Stimulated activated CD8-positive, alpha-beta memory T cell treated with anti-CD3 and anti-CD28 coated beads, Interleukin-12 subunit alpha, Interleukin-12 subunit beta, amount 100 ng/mL, for 1 hour (primary cell): ENCODE results near the gene IWS1.
"Not testable (repeated sequence)": the region's sequence is repeated elsewhere in the genome, so short reads cannot be mapped to it uniquely, and the experiment has no call there.

Source experiments
- DNase-seq: peaks from one replicate; pipeline ENCODE4 v3.0.0-alpha.2; 2020; ENCODE audit warnings: low read depth

IWS1 gene

DNA sequence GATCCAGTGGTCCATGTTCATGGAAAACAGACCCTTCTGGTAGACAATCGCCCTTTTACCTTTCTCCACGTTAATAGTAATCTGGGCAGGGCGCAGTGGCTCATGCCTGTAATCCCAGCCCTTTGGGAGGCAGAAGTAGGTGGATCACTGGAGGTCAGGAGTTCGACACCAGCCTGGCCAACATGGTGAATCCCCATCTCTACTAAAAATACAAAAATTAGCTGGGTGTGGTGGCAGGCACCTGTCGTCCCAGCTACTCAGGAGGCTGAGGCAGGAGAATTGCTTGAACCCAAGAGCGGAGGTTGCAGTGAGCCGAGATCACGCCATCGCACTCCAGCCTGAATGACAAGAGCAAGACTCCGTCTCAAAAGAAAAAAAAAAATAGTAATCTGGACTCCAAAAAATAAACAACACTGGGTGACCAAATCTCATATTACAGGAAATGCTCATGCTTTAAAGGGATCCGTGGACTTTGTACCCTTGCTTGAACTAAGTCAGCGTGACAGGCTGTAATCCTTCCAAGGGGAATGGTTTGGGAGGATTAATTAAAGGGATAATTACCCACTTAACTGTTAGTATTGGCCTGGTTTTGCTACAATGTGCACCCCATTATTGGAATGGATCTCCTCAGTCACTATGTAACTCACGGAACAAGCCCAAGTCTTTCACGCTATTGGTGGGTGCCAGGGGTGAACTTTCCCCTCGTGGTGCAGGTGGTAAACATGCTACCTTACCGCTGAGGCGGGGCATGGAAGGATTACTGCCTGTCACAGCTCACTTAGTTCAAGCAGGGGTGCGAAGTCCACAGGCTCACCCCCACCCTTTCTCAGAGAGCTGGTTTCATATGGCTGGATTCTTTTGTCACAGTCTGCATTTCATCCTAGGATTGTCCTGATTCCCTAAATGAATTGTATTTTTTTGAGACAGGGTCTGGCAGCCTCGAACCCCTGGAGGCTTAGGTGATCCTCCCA lies 71.4 kb downstream of the IWS1 start:
- no peak for DNase-seq

GRCh38 chr2:127453392-127454171 lies 72.7 kb downstream of the IWS1 start:
- DNase-seq = no peak

- no peak for DNase-seq
Observed at GRCh38 chr2:127453013-127453391, 73.3 kb downstream of the IWS1 start.

DNA sequence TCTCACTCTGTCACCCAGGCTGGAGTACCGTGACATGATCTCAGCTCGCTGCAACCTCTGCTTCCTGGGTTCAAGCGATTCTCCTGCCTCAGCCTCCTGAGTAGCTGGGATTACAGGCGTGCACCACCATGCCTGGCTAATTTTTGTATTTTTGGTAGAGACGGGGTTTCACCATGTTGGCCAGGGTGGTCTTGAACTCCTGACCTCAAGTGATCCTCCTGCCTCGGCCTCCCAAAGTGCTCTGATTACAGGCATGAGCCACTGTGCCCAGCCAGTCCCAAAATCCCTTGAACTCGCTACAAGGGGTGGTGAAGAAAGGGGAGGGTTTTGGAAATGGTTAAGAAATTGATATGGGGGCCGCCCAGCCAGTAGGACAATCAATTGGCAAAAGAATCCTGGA lies 73.9 kb downstream of the IWS1 start:
- not testable (repeated sequence) for DNase-seq

GRCh38 chr2:127451981-127452380 lies 74.3 kb downstream of the IWS1 start:
- DNase-seq = no peak

DNA sequence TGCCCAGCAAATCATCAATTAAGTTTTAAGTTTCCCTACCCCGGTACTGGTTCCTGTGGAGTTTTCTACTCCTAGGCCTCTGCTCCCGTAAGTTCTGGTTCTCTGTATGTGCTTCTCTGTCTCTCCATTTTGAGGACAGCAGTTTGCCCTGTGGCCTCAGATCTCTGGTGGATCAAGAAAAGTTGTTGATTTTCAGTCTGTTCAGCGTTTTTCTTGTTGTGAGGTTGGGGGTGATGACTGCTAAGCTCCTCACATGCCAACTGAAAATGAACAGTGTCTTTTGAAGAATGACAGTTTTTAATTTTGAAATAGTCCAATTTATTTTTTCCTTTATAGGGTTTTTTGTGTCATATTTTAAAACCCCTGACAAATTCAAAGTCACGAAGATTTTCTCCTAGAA lies 76.4 kb downstream of the IWS1 start:
- DNase-seq = no peak

DNA sequence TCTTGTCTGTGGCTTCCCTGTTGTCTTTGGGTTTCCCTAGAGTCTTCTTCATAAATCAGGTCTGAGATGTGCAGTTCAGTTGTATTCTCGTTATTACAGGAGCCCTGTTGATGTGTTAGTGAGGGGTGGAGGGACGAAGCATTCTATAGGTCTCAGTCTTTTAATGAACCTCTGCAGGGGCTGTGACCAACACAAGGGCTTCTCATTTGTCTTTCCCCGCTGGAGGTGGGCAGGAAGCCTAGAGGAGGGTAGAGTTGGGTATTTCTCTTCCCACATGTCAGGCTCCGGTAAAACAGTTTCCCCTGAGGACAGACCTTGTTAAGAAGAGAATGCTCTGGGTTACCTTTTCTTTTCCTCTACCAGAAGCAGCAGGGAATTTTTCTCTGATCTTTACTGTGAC lies 76.9 kb downstream of the IWS1 start:
- DNase-seq = no peak

GRCh38 chr2:127448526-127448925 lies 77.8 kb downstream of the IWS1 start:
- DNase-seq = no peak

DNA sequence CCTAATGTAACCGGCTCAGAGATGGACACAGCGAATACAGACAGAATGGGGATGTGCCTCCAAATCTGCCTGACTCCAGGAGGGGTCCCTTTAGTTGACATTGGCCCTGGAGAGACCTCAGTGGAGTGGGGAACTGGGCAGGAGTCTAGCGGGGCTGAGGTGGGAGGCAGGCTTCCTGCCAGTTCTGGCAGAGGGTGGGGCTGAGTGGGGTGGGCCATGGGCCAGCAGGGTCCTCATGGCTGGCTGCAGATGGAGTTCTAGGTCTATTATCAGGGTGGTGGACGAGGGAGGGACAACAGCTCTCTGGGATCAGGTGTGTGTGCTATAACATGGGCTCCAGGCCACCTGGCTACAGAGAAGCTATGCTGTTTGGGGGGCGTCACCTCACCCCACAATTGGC lies 86.9 kb downstream of the IWS1 start:
- no peak for DNase-seq

DNA sequence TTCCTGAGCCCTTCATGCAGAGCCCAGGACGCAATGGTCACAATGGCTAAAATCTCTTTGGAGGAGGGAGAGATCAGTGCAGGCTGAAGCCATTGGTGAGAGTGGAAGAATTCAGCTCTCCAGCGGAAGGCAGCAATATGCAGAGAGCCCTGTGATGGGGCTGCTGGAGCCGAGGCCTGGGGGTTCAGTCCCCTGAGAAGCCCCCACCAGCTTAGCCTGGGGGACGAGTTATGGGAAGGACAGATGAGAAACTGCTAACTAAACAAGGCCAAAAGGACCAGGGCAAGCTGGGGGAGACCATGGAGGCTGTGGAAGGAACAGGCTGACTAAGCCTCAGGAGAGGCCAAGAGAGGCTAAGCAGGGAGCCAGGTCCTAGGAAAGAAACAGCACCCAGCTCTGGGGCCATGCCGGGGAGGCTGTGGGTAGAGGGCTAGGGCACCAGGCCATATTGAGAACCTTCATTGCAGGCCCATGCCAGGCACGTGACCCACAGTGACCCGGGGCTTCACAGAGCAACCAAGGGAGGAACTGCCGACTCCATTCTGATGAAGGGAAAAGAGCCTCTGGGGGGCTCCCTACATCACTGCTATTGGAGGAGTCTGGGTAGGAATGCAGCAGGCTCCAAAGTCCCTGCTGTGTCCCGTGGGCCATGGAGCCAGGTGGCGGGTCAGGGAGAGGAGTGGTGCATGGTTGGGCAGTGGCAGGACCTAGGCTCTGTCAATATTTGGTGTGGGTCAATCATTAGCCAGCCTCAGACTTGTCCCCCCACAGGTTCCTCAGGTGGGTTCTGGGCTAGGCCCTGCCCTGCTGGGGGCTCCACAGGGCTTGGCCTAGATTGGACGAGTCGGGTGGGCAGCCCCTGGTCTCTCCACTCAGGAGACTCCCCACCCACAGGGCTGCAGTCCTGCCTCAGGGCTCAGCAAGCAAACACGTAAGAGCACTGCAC lies 88.2 kb downstream of the IWS1 start:
- no peak for DNase-seq

DNA sequence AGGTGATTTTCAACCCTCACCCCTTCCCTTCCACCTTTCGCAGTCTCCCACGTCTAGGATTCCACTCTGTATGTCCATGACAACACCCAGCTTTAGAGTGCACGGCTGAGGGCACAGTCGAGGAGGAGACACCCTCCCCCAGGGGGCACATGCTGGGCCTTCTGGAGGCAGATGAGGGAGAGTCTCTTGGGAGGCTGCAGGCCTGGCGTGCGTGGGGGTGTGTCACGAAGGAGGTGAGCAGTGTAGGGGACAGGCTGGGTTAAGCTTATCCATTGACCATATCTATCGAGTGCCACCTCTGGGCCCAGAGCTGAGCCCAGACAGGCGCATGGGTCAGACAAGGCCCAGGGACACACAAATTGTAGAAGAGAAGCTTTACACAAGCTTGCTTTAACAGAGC lies 89.2 kb downstream of the IWS1 start:
- DNase-seq = no peak

DNA sequence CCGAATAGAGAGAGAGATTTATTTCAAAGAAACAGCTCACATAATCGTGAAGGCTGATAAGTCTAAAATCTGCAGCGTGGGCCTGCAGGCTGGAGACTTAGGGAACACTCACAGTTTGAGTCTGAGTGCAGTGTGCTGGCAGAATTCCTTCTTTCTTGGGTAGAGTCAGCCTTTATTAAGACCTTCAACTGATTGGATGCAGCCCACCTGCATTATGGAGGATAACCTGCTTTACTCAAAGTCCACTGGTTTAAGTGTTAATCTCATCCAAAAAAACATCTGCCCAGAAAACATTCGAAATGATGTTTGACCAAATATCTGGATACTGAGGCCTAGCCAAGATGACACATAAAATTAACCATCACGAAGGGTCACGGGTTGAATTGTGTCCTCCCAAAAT lies 91.8 kb downstream of the IWS1 start:
- no peak for DNase-seq

- no peak for DNase-seq
Observed at GRCh38 chr2:127431408-127432023, 94.8 kb downstream of the IWS1 start.
